Pericardium fibroblast (primary cell): ENCODE results near the gene ANK2. TPM values are rescaled to one million over a fixed set of nuclear protein-coding genes. Genes with fewer than 3 reads are reported as not detected.

Experiments used
- total RNA-seq: library from RNA; depleted of rRNA; stranded (reverse); fragments of >200 nt; gene quantifications from 2 replicates; pipeline ENCODE4 v1.2.3, GENCODE V29; 2015

Gene ANK2
- total RNA-seq, result 30.0 and 37.6 TPM in 2 replicates

DNA sequence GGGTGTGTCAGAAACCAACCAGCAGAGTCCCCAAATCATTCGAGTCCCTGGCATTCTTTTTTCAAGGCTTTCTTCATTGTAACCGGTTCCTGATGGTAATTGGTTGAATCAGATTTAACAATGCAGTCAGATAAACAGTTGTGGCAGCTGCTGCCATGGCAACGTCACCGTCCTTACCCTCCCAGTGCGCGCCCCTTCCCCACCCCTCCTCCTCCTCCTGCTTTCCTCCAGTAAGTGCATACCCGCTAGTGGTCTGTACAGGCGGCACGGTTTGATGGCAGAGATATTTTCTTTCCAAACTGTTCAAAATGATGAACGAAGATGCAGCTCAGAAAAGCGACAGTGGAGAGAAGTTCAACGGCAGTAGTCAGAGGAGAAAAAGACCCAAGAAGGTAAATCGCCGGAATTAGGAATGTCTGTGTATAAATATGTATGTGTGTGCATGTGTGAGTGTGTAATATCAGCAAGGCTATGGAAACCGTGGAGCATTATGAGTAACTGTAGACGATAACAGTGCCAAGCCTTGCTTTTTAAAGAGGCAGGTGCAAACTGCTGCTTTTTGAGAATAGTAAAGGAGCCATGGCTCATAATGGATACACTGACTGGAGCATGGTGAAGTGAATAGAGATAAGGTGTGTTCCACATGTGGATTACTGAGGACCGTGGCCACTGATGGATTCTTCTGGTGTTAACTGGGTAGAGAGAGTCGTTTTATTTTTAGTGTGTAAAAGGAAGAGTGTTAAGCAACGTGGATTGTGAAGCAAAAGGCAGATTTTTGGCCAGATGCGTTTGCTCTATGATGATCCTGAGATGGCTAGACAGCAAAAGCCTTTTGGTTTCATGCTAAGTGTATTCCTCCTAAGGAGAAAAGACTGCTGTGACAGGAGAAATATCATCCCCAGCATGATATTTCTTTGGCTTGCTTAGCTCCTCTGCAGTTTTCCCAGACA lies at the start of gene ANK2:
TSS of gene ANK2 (plus strand) at position 233 of the 950 bp plus-strand sequence. CDS start at position 309, 76 bp downstream.

